ENCODE data around the gene MYPOP. TPM values are rescaled to one million over a fixed set of nuclear protein-coding genes. Genes with fewer than 3 reads are reported as not detected.

MYPOP gene
- total and polyA plus RNA-seq, 2 of the 13 experiments (the other 11 are each of a cell fraction or from before 2014, with no cell fraction given), result 2.3 to 2.7 TPM

GRCh38 chr19:45863840-45864628 lies 38.4 kb downstream of the MYPOP start, which contains the start of gene FOXA3 (continued):
- TF ChIP-seq, protein P1, sequence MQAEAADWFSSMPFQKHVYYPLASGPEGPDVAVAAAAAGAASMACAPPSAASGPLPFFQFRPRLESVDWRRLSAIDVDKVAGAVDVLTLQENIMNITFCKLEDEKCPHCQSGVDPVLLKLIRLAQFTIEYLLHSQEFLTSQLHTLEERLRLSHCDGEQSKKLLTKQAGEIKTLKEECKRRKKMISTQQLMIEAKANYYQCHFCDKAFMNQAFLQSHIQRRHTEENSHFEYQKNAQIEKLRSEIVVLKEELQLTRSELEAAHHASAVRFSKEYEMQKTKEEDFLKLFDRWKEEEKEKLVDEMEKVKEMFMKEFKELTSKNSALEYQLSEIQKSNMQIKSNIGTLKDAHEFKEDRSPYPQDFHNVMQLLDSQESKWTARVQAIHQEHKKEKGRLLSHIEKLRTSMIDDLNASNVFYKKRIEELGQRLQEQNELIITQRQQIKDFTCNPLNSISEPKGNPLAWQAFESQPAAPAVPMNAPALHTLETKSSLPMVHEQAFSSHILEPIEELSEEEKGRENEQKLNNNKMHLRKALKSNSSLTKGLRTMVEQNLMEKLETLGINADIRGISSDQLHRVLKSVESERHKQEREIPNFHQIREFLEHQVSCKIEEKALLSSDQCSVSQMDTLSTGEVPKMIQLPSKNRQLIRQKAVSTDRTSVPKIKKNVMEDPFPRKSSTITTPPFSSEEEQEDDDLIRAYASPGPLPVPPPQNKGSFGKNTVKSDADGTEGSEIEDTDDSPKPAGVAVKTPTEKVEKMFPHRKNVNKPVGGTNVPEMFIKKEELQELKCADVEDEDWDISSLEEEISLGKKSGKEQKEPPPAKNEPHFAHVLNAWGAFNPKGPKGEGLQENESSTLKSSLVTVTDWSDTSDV (CRISPR knock-in tag; IDR thresholded peaks at IDR 0.05), result no peak
- TF ChIP-seq ZFP36L1 (CRISPR knock-in tag; IDR thresholded peaks at IDR 0.05) (no peak; the same call in 1 of the 2 replicates), ZNF619 (CRISPR knock-in tag; IDR thresholded peaks at IDR 0.05) (peak; percentile 64; the same call in 1 of the 2 replicates), GABPA (IDR thresholded peaks at IDR 0.05; ENCODE audit: low read depth, low read length) (no peak), GABPA (CRISPR knock-in tag; IDR thresholded peaks at IDR 0.05; ENCODE audit: low read depth) (peak; percentile 48; the same call in 1 of the 2 replicates), BCLAF1 (IDR thresholded peaks at IDR 0.05) (no peak), JARID2 (CRISPR knock-in tag; IDR thresholded peaks at IDR 0.05; ENCODE audit: insufficient replicate concordance) (no peak), HOXA3 (CRISPR knock-in tag; IDR thresholded peaks at IDR 0.05) (peak; percentile 57; the same call in 1 of the 2 replicates), ZNF354B (CRISPR knock-in tag; IDR thresholded peaks at IDR 0.05) (no peak)
- TF ChIP-seq, protein P2, sequence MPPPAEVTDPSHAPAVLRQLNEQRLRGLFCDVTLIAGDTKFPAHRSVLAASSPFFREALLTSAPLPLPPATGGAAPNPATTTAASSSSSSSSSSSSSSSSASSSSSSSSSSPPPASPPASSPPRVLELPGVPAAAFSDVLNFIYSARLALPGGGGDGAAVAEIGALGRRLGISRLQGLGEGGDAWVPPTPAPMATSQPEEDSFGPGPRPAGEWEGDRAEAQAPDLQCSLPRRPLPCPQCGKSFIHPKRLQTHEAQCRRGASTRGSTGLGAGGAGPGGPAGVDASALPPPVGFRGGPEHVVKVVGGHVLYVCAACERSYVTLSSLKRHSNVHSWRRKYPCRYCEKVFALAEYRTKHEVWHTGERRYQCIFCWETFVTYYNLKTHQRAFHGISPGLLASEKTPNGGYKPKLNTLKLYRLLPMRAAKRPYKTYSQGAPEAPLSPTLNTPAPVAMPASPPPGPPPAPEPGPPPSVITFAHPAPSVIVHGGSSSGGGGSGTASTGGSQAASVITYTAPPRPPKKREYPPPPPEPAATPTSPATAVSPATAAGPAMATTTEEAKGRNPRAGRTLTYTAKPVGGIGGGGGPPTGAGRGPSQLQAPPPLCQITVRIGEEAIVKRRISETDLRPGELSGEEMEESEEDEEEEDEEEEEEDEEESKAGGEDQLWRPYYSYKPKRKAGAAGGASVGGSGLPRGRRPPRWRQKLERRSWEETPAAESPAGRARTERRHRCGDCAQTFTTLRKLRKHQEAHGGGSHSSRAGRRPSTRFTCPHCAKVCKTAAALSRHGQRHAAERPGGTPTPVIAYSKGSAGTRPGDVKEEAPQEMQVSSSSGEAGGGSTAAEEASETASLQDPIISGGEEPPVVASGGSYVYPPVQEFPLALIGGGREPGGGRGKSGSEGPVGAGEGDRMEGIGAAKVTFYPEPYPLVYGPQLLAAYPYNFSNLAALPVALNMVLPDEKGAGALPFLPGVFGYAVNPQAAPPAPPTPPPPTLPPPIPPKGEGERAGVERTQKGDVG (CRISPR knock-in tag; IDR thresholded peaks at IDR 0.05; ENCODE audit: borderline replicate concordance), result no peak
- TF ChIP-seq, protein P3, sequence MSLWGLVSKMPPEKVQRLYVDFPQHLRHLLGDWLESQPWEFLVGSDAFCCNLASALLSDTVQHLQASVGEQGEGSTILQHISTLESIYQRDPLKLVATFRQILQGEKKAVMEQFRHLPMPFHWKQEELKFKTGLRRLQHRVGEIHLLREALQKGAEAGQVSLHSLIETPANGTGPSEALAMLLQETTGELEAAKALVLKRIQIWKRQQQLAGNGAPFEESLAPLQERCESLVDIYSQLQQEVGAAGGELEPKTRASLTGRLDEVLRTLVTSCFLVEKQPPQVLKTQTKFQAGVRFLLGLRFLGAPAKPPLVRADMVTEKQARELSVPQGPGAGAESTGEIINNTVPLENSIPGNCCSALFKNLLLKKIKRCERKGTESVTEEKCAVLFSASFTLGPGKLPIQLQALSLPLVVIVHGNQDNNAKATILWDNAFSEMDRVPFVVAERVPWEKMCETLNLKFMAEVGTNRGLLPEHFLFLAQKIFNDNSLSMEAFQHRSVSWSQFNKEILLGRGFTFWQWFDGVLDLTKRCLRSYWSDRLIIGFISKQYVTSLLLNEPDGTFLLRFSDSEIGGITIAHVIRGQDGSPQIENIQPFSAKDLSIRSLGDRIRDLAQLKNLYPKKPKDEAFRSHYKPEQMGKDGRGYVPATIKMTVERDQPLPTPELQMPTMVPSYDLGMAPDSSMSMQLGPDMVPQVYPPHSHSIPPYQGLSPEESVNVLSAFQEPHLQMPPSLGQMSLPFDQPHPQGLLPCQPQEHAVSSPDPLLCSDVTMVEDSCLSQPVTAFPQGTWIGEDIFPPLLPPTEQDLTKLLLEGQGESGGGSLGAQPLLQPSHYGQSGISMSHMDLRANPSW (CRISPR knock-in tag; IDR thresholded peaks at IDR 0.05; ENCODE audit: borderline replicate concordance), result no peak
- TF ChIP-seq, protein P4, sequence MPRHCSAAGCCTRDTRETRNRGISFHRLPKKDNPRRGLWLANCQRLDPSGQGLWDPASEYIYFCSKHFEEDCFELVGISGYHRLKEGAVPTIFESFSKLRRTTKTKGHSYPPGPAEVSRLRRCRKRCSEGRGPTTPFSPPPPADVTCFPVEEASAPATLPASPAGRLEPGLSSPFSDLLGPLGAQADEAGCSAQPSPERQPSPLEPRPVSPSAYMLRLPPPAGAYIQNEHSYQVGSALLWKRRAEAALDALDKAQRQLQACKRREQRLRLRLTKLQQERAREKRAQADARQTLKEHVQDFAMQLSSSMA (CRISPR knock-in tag; IDR thresholded peaks at IDR 0.05), result no peak
- TF ChIP-seq, protein P5, sequence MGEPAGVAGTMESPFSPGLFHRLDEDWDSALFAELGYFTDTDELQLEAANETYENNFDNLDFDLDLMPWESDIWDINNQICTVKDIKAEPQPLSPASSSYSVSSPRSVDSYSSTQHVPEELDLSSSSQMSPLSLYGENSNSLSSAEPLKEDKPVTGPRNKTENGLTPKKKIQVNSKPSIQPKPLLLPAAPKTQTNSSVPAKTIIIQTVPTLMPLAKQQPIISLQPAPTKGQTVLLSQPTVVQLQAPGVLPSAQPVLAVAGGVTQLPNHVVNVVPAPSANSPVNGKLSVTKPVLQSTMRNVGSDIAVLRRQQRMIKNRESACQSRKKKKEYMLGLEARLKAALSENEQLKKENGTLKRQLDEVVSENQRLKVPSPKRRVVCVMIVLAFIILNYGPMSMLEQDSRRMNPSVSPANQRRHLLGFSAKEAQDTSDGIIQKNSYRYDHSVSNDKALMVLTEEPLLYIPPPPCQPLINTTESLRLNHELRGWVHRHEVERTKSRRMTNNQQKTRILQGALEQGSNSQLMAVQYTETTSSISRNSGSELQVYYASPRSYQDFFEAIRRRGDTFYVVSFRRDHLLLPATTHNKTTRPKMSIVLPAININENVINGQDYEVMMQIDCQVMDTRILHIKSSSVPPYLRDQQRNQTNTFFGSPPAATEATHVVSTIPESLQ (CRISPR knock-in tag; conservative IDR thresholded peaks at IDR 0.05), result peak; percentile 29; the same call in 1 of the 2 replicates
